ENCODE data around the gene KMT2B.
"Not testable (repeated sequence)": the region's sequence is repeated elsewhere in the genome, so short reads cannot be mapped to it uniquely, and the experiment has no call there.

KMT2B gene

GRCh38 chr19:35764432-35765315 is 46.9 kb downstream of the KMT2B start:
- no peak for TF ChIP-seq CTCF (IDR thresholded peaks at IDR 0.05; ENCODE audit: borderline replicate concordance, insufficient read depth, low read depth, low read length)
- no peak overlapping the region for H3K4me3 ChIP-seq (ENCODE audit: low read depth, low read length)

- no peak overlapping the region for H3K4me3 ChIP-seq (ENCODE audit: low read depth, low read length)
- TF ChIP-seq CTCF (IDR thresholded peaks at IDR 0.05; ENCODE audit: borderline replicate concordance, insufficient read depth, low read depth, low read length), result no peak
These were observed 48.8 kb downstream of the KMT2B start for GRCh38 chr19:35766571-35767104.

- H3K4me3 ChIP-seq (ENCODE audit: low read depth, low read length), result no peak overlapping the region
- no peak for TF ChIP-seq CTCF (IDR thresholded peaks at IDR 0.05; ENCODE audit: borderline replicate concordance, insufficient read depth, low read depth, low read length)
These were observed 49.7 kb downstream of the KMT2B start for GRCh38 chr19:35767288-35768081.

- no peak for TF ChIP-seq CTCF (IDR thresholded peaks at IDR 0.05; ENCODE audit: borderline replicate concordance, insufficient read depth, low read depth, low read length)
- no peak overlapping the region for H3K4me3 ChIP-seq (ENCODE audit: low read depth, low read length)
These were observed 50.2 kb downstream of the KMT2B start for GRCh38 chr19:35768082-35768421.

- H3K4me3 ChIP-seq (ENCODE audit: low read depth, low read length), result not testable (repeated sequence)
These were observed 54.6 kb downstream of the KMT2B start for GRCh38 chr19:35772362-35772761.

GRCh38 chr19:35773020-35773806 is 55.4 kb downstream of the KMT2B start:
- H3K4me3 ChIP-seq (ENCODE audit: low read depth, low read length), result no peak overlapping the region
- no peak for TF ChIP-seq CTCF (IDR thresholded peaks at IDR 0.05; ENCODE audit: borderline replicate concordance, insufficient read depth, low read depth, low read length)
